Activated naive CD4-positive, alpha-beta T cell treated with anti-CD3 and anti-CD28 coated beads, Interleukin-2, amount 10 ng/mL, durations not matched to agents 7 days and 5 days (primary cell): ENCODE results near the gene DPYSL4.

ENCODE experiments used
- CTCF ChIA-PET: fragments of 350-600 bp; sonication (Branson Sonifier 250); formaldehyde crosslinking; loops from one replicate; lab custom pipeline; 2021; ENCODE audit warnings: antibody characterized with exemption; lab: Charles Lee
- DNase-seq: peaks from one replicate; pipeline ENCODE4 v3.0.0-alpha.2; 2020
- H3K27ac Mint-ChIP-seq: one replicate; pipeline ENCODE4 v1.8.0; 2021; ENCODE audit warnings: mild to moderate bottlenecking, moderate library complexity, mixed read lengths
- H3K27me3 Mint-ChIP-seq: one replicate; pipeline ENCODE4 v1.8.0; 2021; ENCODE audit warnings: mild to moderate bottlenecking, mixed read lengths
- H3K36me3 Mint-ChIP-seq: one replicate; pipeline ENCODE4 v1.8.0; 2021; ENCODE audit warnings: mixed read lengths
- H3K4me1 Mint-ChIP-seq: one replicate; pipeline ENCODE4 v1.8.0; 2021; ENCODE audit warnings: mixed read lengths
- H3K4me3 Mint-ChIP-seq: one replicate; pipeline ENCODE4 v1.8.0; 2021; ENCODE audit warnings: mild to moderate bottlenecking, moderate library complexity, mixed read lengths
- H3K9me3 Mint-ChIP-seq: one replicate; pipeline ENCODE4 v1.8.0; 2021; ENCODE audit warnings: mixed read lengths

The DPYSL4 gene

GRCh38 chr10:132145521-132146185 lies 41.1 kb upstream of the DPYSL4 start:
- no peak overlapping the region for H3K27ac Mint-ChIP-seq
- CTCF ChIA-PET, result no interaction called here
- no peak for DNase-seq

GRCh38 chr10:132146271-132146671 lies 40.5 kb upstream of the DPYSL4 start:
- H3K4me1 Mint-ChIP-seq, result no peaks in the 10 kb centered on the region
- no peak for DNase-seq
- peaks cover 7% of the 10 kb centered on the region for H3K27me3 Mint-ChIP-seq
- no peaks in the 10 kb centered on the region for H3K9me3 Mint-ChIP-seq
- no peak overlapping the region for H3K27ac Mint-ChIP-seq
- no peak overlapping the region for H3K4me3 Mint-ChIP-seq
- H3K36me3 Mint-ChIP-seq, result no peaks in the 10 kb centered on the region
- CTCF ChIA-PET, result no interaction called here

More at GRCh38 chr10:132145521-132146185, 41.1 kb upstream of the DPYSL4 start:
- peaks cover 7% of the 10 kb centered on the region for H3K27me3 Mint-ChIP-seq
- no peaks in the 10 kb centered on the region for H3K4me1 Mint-ChIP-seq
- no peaks in the 10 kb centered on the region for H3K36me3 Mint-ChIP-seq
- H3K9me3 Mint-ChIP-seq, result no peaks in the 10 kb centered on the region
- no peak overlapping the region for H3K4me3 Mint-ChIP-seq

- Mint-ChIP-seq H3K36me3 (no peaks in the 10 kb centered on the region), H3K4me3 (no peak overlapping the region), H3K27me3 (peaks cover 7% of the 10 kb centered on the region), H3K27ac (no peak overlapping the region), H3K4me1 (no peaks in the 10 kb centered on the region), H3K9me3 (no peaks in the 10 kb centered on the region)
- no peak for DNase-seq
- CTCF ChIA-PET, result no interaction called here
These were observed 39.5 kb upstream of the DPYSL4 start for GRCh38 chr10:132146941-132147915.

GRCh38 chr10:132148261-132149251 lies 38.2 kb upstream of the DPYSL4 start:
- Mint-ChIP-seq H3K4me3 (no peak overlapping the region), H3K9me3 (no peaks in the 10 kb centered on the region), H3K4me1 (no peaks in the 10 kb centered on the region), H3K27me3 (peaks cover 9% of the 10 kb centered on the region), H3K27ac (no peak overlapping the region), H3K36me3 (no peaks in the 10 kb centered on the region)
- CTCF ChIA-PET, result interaction anchor here (0.5 kb wide), 1 partner anchor 420 kb away, joined by 3 read pairs; no protein-coding TSS in a partner anchor
- no peak for DNase-seq

- no peaks in the 10 kb centered on the region for H3K9me3 Mint-ChIP-seq
- no peaks in the 10 kb centered on the region for H3K36me3 Mint-ChIP-seq
- no peaks in the 10 kb centered on the region for H3K4me1 Mint-ChIP-seq
- no peak overlapping the region for H3K4me3 Mint-ChIP-seq
- CTCF ChIA-PET, result no interaction called here
- H3K27me3 Mint-ChIP-seq, result peaks cover 5% of the 10 kb centered on the region
- no peak for DNase-seq
- no peak overlapping the region for H3K27ac Mint-ChIP-seq
These were observed 37.5 kb upstream of the DPYSL4 start for GRCh38 chr10:132149271-132149670.

GRCh38 chr10:132149917-132150316 lies 36.8 kb upstream of the DPYSL4 start:
- Mint-ChIP-seq H3K4me3 (no peak overlapping the region), H3K27me3 (peaks cover 5% of the 10 kb centered on the region), H3K4me1 (no peaks in the 10 kb centered on the region), H3K36me3 (no peaks in the 10 kb centered on the region), H3K27ac (no peak overlapping the region), H3K9me3 (no peaks in the 10 kb centered on the region)
- DNase-seq, result no peak
- CTCF ChIA-PET, result no interaction called here

- CTCF ChIA-PET, result no interaction called here
- Mint-ChIP-seq H3K9me3 (no peaks in the 10 kb centered on the region), H3K27me3 (peaks cover 5% of the 10 kb centered on the region), H3K27ac (no peak overlapping the region), H3K4me3 (no peak overlapping the region), H3K36me3 (no peaks in the 10 kb centered on the region), H3K4me1 (no peaks in the 10 kb centered on the region)
- no peak for DNase-seq
These were observed 36.0 kb upstream of the DPYSL4 start for GRCh38 chr10:132150777-132151176.

- no peaks in the 10 kb centered on the region for H3K4me1 Mint-ChIP-seq
- no peak overlapping the region for H3K27ac Mint-ChIP-seq
- H3K4me3 Mint-ChIP-seq, result no peak overlapping the region
- CTCF ChIA-PET, result interaction anchor here (2.5 kb wide), 1 partner anchor 8 kb away, joined by 11 read pairs; no protein-coding TSS in a partner anchor
- no peak for DNase-seq
- peaks cover 5% of the 10 kb centered on the region for H3K27me3 Mint-ChIP-seq
- H3K36me3 Mint-ChIP-seq, result no peaks in the 10 kb centered on the region
- H3K9me3 Mint-ChIP-seq, result no peaks in the 10 kb centered on the region
These were observed 35.3 kb upstream of the DPYSL4 start for GRCh38 chr10:132151286-132151950.

- H3K4me3 Mint-ChIP-seq, result no peak overlapping the region
- no peaks in the 10 kb centered on the region for H3K4me1 Mint-ChIP-seq
- no peak overlapping the region for H3K27ac Mint-ChIP-seq
- H3K9me3 Mint-ChIP-seq, result no peaks in the 10 kb centered on the region
- no peaks in the 10 kb centered on the region for H3K36me3 Mint-ChIP-seq
- H3K27me3 Mint-ChIP-seq, result peaks cover 5% of the 10 kb centered on the region
- DNase-seq, result no peak
- CTCF ChIA-PET, result interaction anchor here (2.5 kb wide), 1 partner anchor 9 kb away, joined by 11 read pairs; no protein-coding TSS in a partner anchor
These were observed 34.7 kb upstream of the DPYSL4 start for GRCh38 chr10:132151951-132152505.

GRCh38 chr10:132152896-132153580 lies 33.7 kb upstream of the DPYSL4 start:
- Mint-ChIP-seq H3K4me3 (no peak overlapping the region), H3K4me1 (peaks cover 4% of the 10 kb centered on the region), H3K36me3 (no peaks in the 10 kb centered on the region), H3K27ac (no peak overlapping the region), H3K9me3 (no peaks in the 10 kb centered on the region), H3K27me3 (peaks cover 5% of the 10 kb centered on the region)
- DNase-seq, result no peak
- CTCF ChIA-PET, result interaction anchor here (2.5 kb wide), 1 partner anchor 10 kb away, joined by 11 read pairs; no protein-coding TSS in a partner anchor

GRCh38 chr10:132153616-132154217 lies 33.0 kb upstream of the DPYSL4 start:
- DNase-seq, result no peak

GRCh38 chr10:132154440-132154839 lies 32.3 kb upstream of the DPYSL4 start:
- no peaks in the 10 kb centered on the region for H3K9me3 Mint-ChIP-seq
- CTCF ChIA-PET, result no interaction called here
- H3K27me3 Mint-ChIP-seq, result peaks cover 5% of the 10 kb centered on the region
- H3K4me3 Mint-ChIP-seq, result no peak overlapping the region
- DNase-seq, result no peak
- no peaks in the 10 kb centered on the region for H3K36me3 Mint-ChIP-seq
- H3K4me1 Mint-ChIP-seq, result peaks cover 14% of the 10 kb centered on the region
- H3K27ac Mint-ChIP-seq, result no peak overlapping the region

More at GRCh38 chr10:132153616-132154217, 33.0 kb upstream of the DPYSL4 start:
- Mint-ChIP-seq H3K27me3 (peaks cover 5% of the 10 kb centered on the region), H3K4me3 (no peak overlapping the region), H3K36me3 (no peaks in the 10 kb centered on the region), H3K4me1 (peaks cover 8% of the 10 kb centered on the region), H3K27ac (no peak overlapping the region), H3K9me3 (no peaks in the 10 kb centered on the region)
- CTCF ChIA-PET, result interaction anchor here (2.5 kb wide), 1 partner anchor 11 kb away, joined by 11 read pairs; no protein-coding TSS in a partner anchor
